Body of pancreas (tissue), 4 donors: ENCODE results near the gene UTP15. TPM values are rescaled to one million over a fixed set of nuclear protein-coding genes. Genes with fewer than 3 reads are reported as not detected.

ENCODE experiments used
- ATAC-seq: fragments of 150-250 bp; one replicate; pipeline ENCODE4 v1.9.1; 2016
- DNase-seq, 4 donors: peaks; one replicate each; pipeline ENCODE4 v3.0.0-alpha.2; 2019
- H3K27ac ChIP-seq, 4 donors: fragments of 200-600 bp; sonication (generic); 1 replicate in 3 of 4; 2 replicates in 1 of 4; pipeline versions ENCODE4 v1.5.1 to v1.6.1; 2016 to 2019; ENCODE audit warnings: mild to moderate bottlenecking in 1 of 4, mixed read lengths in 1 of 4, moderate library complexity in 1 of 4
- H3K27me3 ChIP-seq, 2 donors: fragments of 200-600 bp; sonication (generic); one replicate each; pipeline ENCODE4 v1.6.0; 2016; ENCODE audit warnings: mild to moderate bottlenecking in 1 of 2
- H3K36me3 ChIP-seq, 2 donors: fragments of 200-600 bp; sonication (generic); replicated peaks in 1 of 2; 2 replicates each; pipeline ENCODE4 v1.5.1; 2016; ENCODE audit warnings: low read depth in 2 of 2; ENCODE audit not compliant: insufficient read depth in 1 of 2
- H3K4me1 ChIP-seq: fragments of 200-600 bp; sonication (generic); one replicate; pipeline ENCODE4 v1.6.0; 2016
- H3K4me3 ChIP-seq, 2 donors: fragments of 200-600 bp; sonication (generic); 1 replicate in 1 of 2; 2 replicates in 1 of 2; pipeline ENCODE4 v1.5.1; 2016 to 2019
- H3K9me3 ChIP-seq, 3 donors: fragments of 200-600 bp; sonication (generic); 1 replicate in 2 of 3; 2 replicates in 1 of 3; pipeline ENCODE4 v1.5.1; 2016
- CTCF ChIP-seq, 7 experiments: fragments of 450-650 bp in 4 of 7; fragments of 200-600 bp in 3 of 7; sonication (generic) in 3 of 7; IDR thresholded peaks; one replicate each; pipeline ENCODE4 v1.5.1; 2016 to 2019; ENCODE audit warnings: antibody characterized with exemption in 7 of 7
- POLR2A ChIP-seq, 3 donors: fragments of 450-650 bp; IDR thresholded peaks; one replicate each; pipeline ENCODE4 v1.6.1; 2016; ENCODE audit warnings: antibody characterized with exemption in 3 of 3, mild to moderate bottlenecking in 2 of 3
- WGBS, 2 donors: methylation state at CpG; one replicate each; pipeline ENCODE4 v1.1.5; 2017; 5-methylcytosine and 5-hydroxymethylcytosine counted together
- intact Hi-C: fragments of 100-400 bp; cut with DNase I; formaldehyde crosslinking; loops from one replicate; pipeline ENCODE4 v1.15.1; 2023
- total RNA-seq, 2 donors: library from RNA; depleted of rRNA; stranded (reverse); fragments of >200 nt; gene quantifications; one replicate each; pipeline ENCODE4 v1.1.0, GENCODE V29; 2016

The UTP15 gene
- total RNA-seq, 2 donors from 2014 or later = 4.2 to 27.4 TPM

GRCh38 chr5:73620334-73620687 lies 54.8 kb downstream of the UTP15 start:
- Histone ChIP-seq H3K27me3 (no peaks in the 10 kb centered on the region), H3K9me3 (no peaks in the 10 kb centered on the region), H3K4me1 (peaks cover 31% of the 10 kb centered on the region), H3K36me3 (no peaks in the 10 kb centered on the region), H3K27ac (no peak overlapping the region), H3K4me3 (no peak overlapping the region)
- ATAC-seq (no peak), DNase-seq (no peak)
- TF ChIP-seq POLR2A (IDR thresholded peaks at IDR 0.05) = no peak
- no peak for TF ChIP-seq CTCF (IDR thresholded peaks at IDR 0.05)
- intact Hi-C loops = no loop called here
- WGBS, 2 donors = 53% methylated on average over 1 of the region's 1 CpG

- H3K4me3 ChIP-seq = no peak overlapping the region
- intact Hi-C loops = no loop called here
- no peaks in the 10 kb centered on the region for H3K27me3 ChIP-seq
- ATAC-seq (no peak), DNase-seq (no peak)
- H3K9me3 ChIP-seq = no peaks in the 10 kb centered on the region
- 63 to 64% methylated on average over 2 of the region's 2 CpGs for WGBS, 2 donors
- H3K4me1 ChIP-seq = peaks cover 35% of the 10 kb centered on the region
- H3K36me3 ChIP-seq = no peaks in the 10 kb centered on the region
- H3K27ac ChIP-seq = peak overlapping the region; percentile 69 to 94 (median 80)
- TF ChIP-seq POLR2A (IDR thresholded peaks at IDR 0.05) = no peak
Measured at GRCh38 chr5:73623060-73623459, 57.5 kb downstream of the UTP15 start.

- intact Hi-C loops = no loop called here
- peak overlapping the region; percentile 69 to 94 (median 80) for H3K27ac ChIP-seq
- ATAC-seq (peak; percentile 45), DNase-seq (peak; percentile 33 to 82 (median 60))
- H3K4me1 ChIP-seq = peaks cover 44% of the 10 kb centered on the region
- 17 to 23% methylated on average over 2 of the region's 2 CpGs for WGBS, 2 donors
- H3K9me3 ChIP-seq = no peaks in the 10 kb centered on the region
- no peak for TF ChIP-seq CTCF (IDR thresholded peaks at IDR 0.05)
- no peak for TF ChIP-seq POLR2A (IDR thresholded peaks at IDR 0.05)
- no peaks in the 10 kb centered on the region for H3K36me3 ChIP-seq
- no peaks in the 10 kb centered on the region for H3K27me3 ChIP-seq
- H3K4me3 ChIP-seq = no peak overlapping the region
Measured at GRCh38 chr5:73623901-73624404, 58.4 kb downstream of the UTP15 start.

GRCh38 chr5:73624888-73625287 lies 59.3 kb downstream of the UTP15 start:
- intact Hi-C loops = no loop called here
- peaks cover 53% of the 10 kb centered on the region for H3K4me1 ChIP-seq
- H3K27ac ChIP-seq = peak overlapping the region; percentile 78 to 94 (median 90)
- TF ChIP-seq POLR2A (IDR thresholded peaks at IDR 0.05) (no peak), CTCF (IDR thresholded peaks at IDR 0.05) (no peak)
- WGBS, 2 donors = 61 to 74% methylated on average over 6 of the region's 6 CpGs
- no peaks in the 10 kb centered on the region for H3K9me3 ChIP-seq
- no peak for DNase-seq
- no peak overlapping the region for H3K4me3 ChIP-seq
- H3K36me3 ChIP-seq = no peaks in the 10 kb centered on the region
- H3K27me3 ChIP-seq = no peaks in the 10 kb centered on the region
- no peak for ATAC-seq

- ATAC-seq (peak; percentile 50), DNase-seq (no peak)
- H3K9me3 ChIP-seq = no peaks in the 10 kb centered on the region
- H3K27ac ChIP-seq = peak overlapping the region; percentile 78 to 94 (median 90)
- no peaks in the 10 kb centered on the region for H3K27me3 ChIP-seq
- peaks cover 59% of the 10 kb centered on the region for H3K4me1 ChIP-seq
- intact Hi-C loops = no loop called here
- peak in 2 of 3 donors; percentile 17 to 28 for TF ChIP-seq POLR2A (IDR thresholded peaks at IDR 0.05)
- no peak for TF ChIP-seq CTCF (IDR thresholded peaks at IDR 0.05)
- WGBS, 2 donors = 3 to 7% methylated on average over 8 to 14 of the region's 33 CpGs
- no peaks in the 10 kb centered on the region for H3K36me3 ChIP-seq
- peak overlapping the region; percentile 34 to 45 for H3K4me3 ChIP-seq
Measured at GRCh38 chr5:73625372-73625943, 59.9 kb downstream of the UTP15 start.
